Neuron (in vitro differentiated cells): ENCODE data around the gene PLAU.
"Not testable (repeated sequence)": the region's sequence is repeated elsewhere in the genome, so short reads cannot be mapped to it uniquely, and the experiment has no call there.

ENCODE experiments used
- H2AFZ ChIP-seq: one replicate; pipeline ENCODE4 v1.6.1; 2013; ENCODE audit warnings: low read depth, mild to moderate bottlenecking, inconsistent platforms, low read length, moderate library complexity
- H3K27me3 ChIP-seq: one replicate; pipeline ENCODE4 v1.6.1; 2013; ENCODE audit warnings: low read length; ENCODE audit not compliant: insufficient read depth
- H3K36me3 ChIP-seq: one replicate; pipeline ENCODE4 v1.6.1; 2013; ENCODE audit warnings: low read length; ENCODE audit not compliant: insufficient read depth
- H3K4me1 ChIP-seq: one replicate; pipeline ENCODE4 v1.6.1; 2013; ENCODE audit warnings: low read length; ENCODE audit not compliant: insufficient read depth
- H3K4me3 ChIP-seq: 2 replicates; pipeline ENCODE4 v1.5.1; 2013; ENCODE audit warnings: mild to moderate bottlenecking, low read length, moderate library complexity
- H3K9me3 ChIP-seq: one replicate; pipeline ENCODE4 v1.6.1; 2013; ENCODE audit warnings: low read length

PLAU gene

GRCh38 chr10:73895381-73895780, 15.6 kb upstream of the PLAU start:
- H3K4me1 ChIP-seq, H3K4me3 ChIP-seq, H3K27me3 ChIP-seq, H3K36me3 ChIP-seq, H2AFZ ChIP-seq, H3K9me3 ChIP-seq: not testable (repeated sequence)

- Histone ChIP-seq H2AFZ (no peak overlapping the region), H3K9me3 (no peaks in the 10 kb centered on the region), H3K4me1 (peaks cover 2% of the 10 kb centered on the region), H3K36me3 (no peaks in the 10 kb centered on the region), H3K27me3 (no peaks in the 10 kb centered on the region), H3K4me3 (no peak overlapping the region)
Observed at GRCh38 chr10:73897693-73898092, 13.2 kb upstream of the PLAU start.

- Histone ChIP-seq H3K27me3 (no peaks in the 10 kb centered on the region), H3K36me3 (no peaks in the 10 kb centered on the region), H2AFZ (no peak overlapping the region), H3K4me3 (no peak overlapping the region), H3K4me1 (no peaks in the 10 kb centered on the region), H3K9me3 (no peaks in the 10 kb centered on the region)
Observed at GRCh38 chr10:73898730-73899410, 12.1 kb upstream of the PLAU start.

- Histone ChIP-seq H3K9me3 (no peaks in the 10 kb centered on the region), H3K36me3 (no peaks in the 10 kb centered on the region), H3K27me3 (no peaks in the 10 kb centered on the region)
Observed at GRCh38 chr10:73899423-73899822, 11.5 kb upstream of the PLAU start.

GRCh38 chr10:73900064-73900463, 10.9 kb upstream of the PLAU start:
- Histone ChIP-seq H3K27me3 (no peaks in the 10 kb centered on the region), H3K36me3 (no peaks in the 10 kb centered on the region), H3K9me3 (no peaks in the 10 kb centered on the region), H3K4me3 (no peak overlapping the region), H3K4me1 (no peaks in the 10 kb centered on the region), H2AFZ (no peak overlapping the region)

More at GRCh38 chr10:73899423-73899822, 11.5 kb upstream of the PLAU start:
- no peak overlapping the region for H3K4me3 ChIP-seq
- H2AFZ ChIP-seq: no peak overlapping the region
- H3K4me1 ChIP-seq: no peaks in the 10 kb centered on the region

- Histone ChIP-seq H3K9me3 (no peaks in the 10 kb centered on the region), H3K36me3 (no peaks in the 10 kb centered on the region), H3K4me1 (no peaks in the 10 kb centered on the region), H3K4me3 (no peak overlapping the region), H3K27me3 (no peaks in the 10 kb centered on the region), H2AFZ (no peak overlapping the region)
Observed at GRCh38 chr10:73901261-73901660, 9.7 kb upstream of the PLAU start.

DNA sequence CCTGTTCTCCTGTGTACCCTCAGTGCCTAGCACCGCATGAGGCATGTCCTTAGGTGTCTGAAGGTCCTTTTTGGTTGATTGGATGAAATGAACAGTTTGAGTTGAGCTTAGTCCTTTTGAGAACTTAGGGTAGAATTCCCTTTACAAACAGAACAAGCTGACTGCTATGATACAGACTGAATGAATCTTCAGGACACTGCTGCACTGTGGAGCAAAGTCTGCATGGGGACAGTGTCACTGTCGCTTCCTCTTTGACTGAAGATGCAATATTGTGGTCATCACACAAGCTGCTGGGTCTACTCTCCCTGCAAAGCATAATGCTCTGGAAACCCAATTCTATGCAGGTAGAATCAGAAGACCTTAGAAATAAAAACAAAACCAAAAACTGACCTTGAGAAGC, 8.6 kb upstream of the PLAU start:
- Histone ChIP-seq H3K27me3 (no peaks in the 10 kb centered on the region), H3K4me3 (no peak overlapping the region), H3K4me1 (peaks cover 7% of the 10 kb centered on the region), H2AFZ (no peak overlapping the region), H3K36me3 (no peaks in the 10 kb centered on the region), H3K9me3 (no peaks in the 10 kb centered on the region)

DNA sequence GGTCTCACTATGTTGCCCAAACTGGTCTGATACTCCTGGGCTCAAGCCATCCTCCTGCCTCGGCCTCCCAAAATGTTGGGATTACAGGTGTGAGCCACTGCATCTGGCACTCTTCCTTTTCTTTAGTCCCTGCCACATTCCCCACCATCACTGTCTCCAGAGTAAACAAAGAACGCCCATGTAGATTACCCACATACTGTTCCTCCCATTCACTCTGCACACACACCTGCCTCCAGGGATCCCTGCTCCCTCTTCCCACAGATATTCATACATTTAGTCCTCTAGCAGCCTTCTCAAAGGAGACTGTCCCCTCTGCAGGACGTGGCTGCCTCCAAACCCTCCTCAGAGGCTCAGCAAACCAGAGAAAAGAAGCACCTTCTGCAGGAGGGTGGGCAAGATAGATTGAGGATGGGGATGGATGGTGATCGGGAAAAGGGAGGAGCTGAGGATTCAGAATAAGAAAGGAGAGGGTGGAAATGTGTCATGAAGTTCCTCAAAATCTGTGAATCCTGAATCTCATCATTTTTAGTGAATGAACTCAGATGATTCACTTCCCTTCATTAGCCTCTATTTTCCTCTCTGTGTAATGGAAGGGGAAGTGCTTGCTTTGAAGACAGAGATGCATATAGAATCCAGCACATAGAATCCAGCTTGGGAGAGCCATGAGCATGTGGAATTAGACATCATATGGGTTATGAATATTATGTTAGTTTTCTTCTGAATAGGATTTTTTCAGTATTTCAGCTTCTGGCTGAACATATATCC, 5.5 kb upstream of the PLAU start:
- Histone ChIP-seq H3K36me3 (no peaks in the 10 kb centered on the region), H3K9me3 (no peaks in the 10 kb centered on the region), H3K27me3 (peaks cover 20% of the 10 kb centered on the region), H3K4me1 (peaks cover 9% of the 10 kb centered on the region), H3K4me3 (no peak overlapping the region), H2AFZ (no peak overlapping the region)

DNA sequence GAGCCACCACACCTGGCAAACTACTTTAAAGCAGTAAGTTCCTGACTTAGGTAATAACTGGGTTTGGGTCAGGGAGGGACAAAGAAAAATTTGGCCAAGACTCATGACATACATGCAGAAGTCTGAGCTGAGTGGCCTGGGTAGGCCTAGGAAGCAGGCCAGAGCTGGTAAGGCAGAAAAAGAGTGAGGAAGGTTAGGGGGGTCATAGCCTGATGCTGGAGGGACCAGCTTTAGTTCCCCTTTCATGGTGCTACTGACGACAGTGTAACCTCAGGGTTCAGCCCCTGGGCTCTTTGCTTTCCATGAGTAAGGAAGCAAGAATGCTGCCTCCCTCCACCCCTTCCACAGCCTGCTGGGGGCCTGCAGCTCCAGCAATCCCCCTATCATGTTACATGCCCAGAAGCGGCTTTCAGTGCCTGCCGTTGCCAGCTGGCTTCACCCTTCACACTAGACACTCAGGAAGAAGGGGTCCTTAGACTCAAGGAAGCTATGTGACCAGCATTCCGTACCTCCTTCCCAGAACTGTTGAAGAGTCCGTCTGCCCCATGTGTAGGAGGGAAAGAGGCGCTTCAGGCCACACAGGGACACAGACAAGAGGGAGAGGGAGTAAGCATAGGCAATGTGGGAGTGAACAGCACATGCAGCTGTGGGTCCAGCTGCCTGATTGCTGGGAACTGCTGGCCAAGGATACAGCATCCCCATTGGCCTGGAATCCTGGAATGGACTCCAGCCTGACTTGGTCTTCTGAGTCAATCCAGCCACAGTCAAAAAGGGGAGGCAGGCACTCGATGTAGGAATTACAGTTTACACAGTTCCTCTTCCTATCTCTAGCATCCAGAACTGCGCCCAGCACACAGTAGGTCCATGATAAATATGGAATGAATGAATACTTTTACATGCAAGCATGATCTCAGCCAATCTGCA, 4.1 kb upstream of the PLAU start:
- peaks cover 13% of the 10 kb centered on the region for H3K4me1 ChIP-seq
- H3K36me3 ChIP-seq: no peaks in the 10 kb centered on the region
- H3K4me3 ChIP-seq: no peak overlapping the region
- H2AFZ ChIP-seq: no peak overlapping the region
- H3K27me3 ChIP-seq: peaks cover 27% of the 10 kb centered on the region
- no peaks in the 10 kb centered on the region for H3K9me3 ChIP-seq

DNA sequence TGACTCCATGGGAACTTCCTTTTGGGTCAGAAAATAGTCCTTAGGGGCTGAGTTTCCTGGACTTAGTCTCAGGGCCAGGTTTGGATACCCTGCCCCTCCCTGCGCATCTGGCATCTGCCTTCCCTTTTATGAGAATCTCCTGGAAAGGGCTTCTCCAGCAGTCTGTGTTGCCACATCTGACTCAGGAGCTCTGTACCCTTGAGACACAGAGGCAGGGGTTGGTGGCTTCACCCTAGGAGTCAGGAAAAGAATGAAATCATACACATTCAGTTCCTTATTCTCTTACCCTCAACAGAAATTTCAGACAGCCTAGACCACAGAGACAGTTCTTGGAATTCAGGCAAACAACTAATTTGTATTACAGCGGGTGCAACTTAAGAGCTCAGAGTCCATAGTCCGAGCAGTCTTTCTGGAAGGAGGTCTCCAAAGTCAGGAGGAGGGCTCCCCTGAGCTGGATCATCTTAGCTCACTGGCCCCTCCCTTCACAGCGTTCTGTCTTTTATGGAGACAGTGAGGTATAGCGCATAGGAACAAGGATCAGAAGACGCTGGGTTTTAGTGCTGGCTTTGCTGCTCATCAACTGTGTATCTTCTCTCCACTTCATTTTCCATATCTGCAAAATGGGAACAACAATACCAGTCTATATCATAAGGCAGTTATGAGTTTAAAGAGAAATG, 3.0 kb upstream of the PLAU start:
- no peak overlapping the region for H3K4me3 ChIP-seq
- peaks cover 13% of the 10 kb centered on the region for H3K4me1 ChIP-seq

DNA sequence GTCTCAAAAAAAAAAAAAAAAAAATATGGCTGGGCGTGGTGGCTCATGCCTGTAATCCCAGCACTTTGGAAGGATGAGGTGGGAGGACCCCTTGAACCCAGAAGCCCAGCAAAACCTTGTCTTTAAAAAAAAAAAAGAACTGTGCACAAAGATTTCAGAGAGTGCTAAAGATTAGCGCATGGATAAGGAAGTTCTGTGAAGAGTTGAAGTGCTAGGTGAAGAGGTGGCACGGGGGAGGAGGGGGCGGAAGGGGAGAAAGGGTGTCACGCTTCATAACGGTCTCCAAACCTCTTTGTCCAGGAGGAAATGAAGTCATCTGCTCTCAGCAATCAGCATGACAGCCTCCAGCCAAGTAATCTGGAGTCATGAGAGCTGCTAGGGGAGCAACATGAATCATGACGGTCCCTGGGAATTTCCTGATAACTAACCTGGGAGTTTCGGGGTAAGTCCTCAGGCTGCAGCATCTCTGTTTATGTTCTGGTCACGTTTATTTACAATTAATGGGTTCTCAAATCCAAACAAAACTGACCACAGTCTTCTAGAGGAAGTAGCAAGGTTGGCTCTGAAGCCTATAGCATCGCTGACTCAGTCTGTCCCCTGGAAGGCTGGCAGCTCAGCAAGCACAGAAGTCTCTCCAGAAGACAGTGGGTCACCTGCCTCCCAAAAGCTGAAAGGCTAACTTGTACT, 1.9 kb upstream of the PLAU start:
- Histone ChIP-seq H3K4me1 (peaks cover 13% of the 10 kb centered on the region), H2AFZ (no peak overlapping the region), H3K36me3 (no peaks in the 10 kb centered on the region), H3K4me3 (no peak overlapping the region), H3K9me3 (no peaks in the 10 kb centered on the region), H3K27me3 (peaks cover 36% of the 10 kb centered on the region)

More for the DNA sequence above, 3.0 kb upstream of the PLAU start:
- Histone ChIP-seq H3K27me3 (peaks cover 33% of the 10 kb centered on the region), H3K36me3 (no peaks in the 10 kb centered on the region), H3K9me3 (no peaks in the 10 kb centered on the region), H2AFZ (no peak overlapping the region)

DNA sequence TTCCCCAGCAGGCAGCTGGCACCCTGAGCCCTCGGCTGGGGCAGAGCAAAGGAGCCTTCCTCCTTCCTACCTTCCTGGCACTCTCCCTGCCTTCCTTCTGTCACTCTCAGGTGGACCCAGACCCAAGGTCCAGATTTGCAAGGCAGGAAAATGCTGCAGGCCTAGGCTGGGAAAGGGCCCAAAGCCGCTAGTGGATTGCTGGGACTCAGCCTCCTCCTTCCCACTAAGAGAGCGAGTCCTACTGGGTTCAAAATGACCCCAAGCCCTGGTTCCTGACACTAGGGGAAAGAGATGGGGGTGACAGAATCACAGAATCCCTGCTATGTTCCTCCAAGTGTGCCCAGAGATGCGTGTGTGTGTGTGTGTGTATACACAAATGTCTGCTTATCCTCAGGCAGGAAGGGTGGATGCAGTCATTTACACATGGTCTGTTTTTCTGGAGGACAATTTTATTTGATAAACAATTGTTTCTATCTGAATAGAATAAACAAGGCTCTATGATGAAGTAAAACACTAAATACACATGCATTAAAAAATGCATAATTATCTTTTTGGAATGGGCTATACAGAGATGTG, 1.3 kb upstream of the PLAU start:
- H3K9me3 ChIP-seq: no peaks in the 10 kb centered on the region
- H3K4me1 ChIP-seq: peaks cover 13% of the 10 kb centered on the region
- no peak overlapping the region for H2AFZ ChIP-seq
- H3K36me3 ChIP-seq: no peaks in the 10 kb centered on the region
- no peak overlapping the region for H3K4me3 ChIP-seq
- H3K27me3 ChIP-seq: peaks cover 41% of the 10 kb centered on the region
